ENCODE results near the gene PPP2R5D.
"Not testable (repeated sequence)": the region's sequence is repeated elsewhere in the genome, so short reads cannot be mapped to it uniquely, and the experiment has no call there.

The PPP2R5D gene

GRCh38 chr6:42939810-42940167 lies 44.6 kb upstream of the PPP2R5D start:
- no peak for TF ChIP-seq CTCF (IDR thresholded peaks at IDR 0.05; ENCODE audit: low read length, missing control alignments)
- DNase-seq (ENCODE audit: low read depth): no peak
- H3K4me3 ChIP-seq (replicated peaks; ENCODE audit: low read depth, low read length): no peak overlapping the region

GRCh38 chr6:42940493-42941045 lies 43.8 kb upstream of the PPP2R5D start:
- TF ChIP-seq CTCF (IDR thresholded peaks at IDR 0.05; ENCODE audit: low read length, missing control alignments): no peak
- no peak for DNase-seq (ENCODE audit: low read depth)
- no peak overlapping the region for H3K4me3 ChIP-seq (replicated peaks; ENCODE audit: low read depth, low read length)

GRCh38 chr6:42941356-42941755 lies 43.0 kb upstream of the PPP2R5D start:
- H3K4me3 ChIP-seq (replicated peaks; ENCODE audit: low read depth, low read length); DNase-seq (ENCODE audit: low read depth): not testable (repeated sequence)

- no peak for TF ChIP-seq CTCF (IDR thresholded peaks at IDR 0.05; ENCODE audit: low read length, missing control alignments)
- DNase-seq (ENCODE audit: low read depth): no peak
- H3K4me3 ChIP-seq (replicated peaks; ENCODE audit: low read depth, low read length): no peak overlapping the region
These were observed 41.9 kb upstream of the PPP2R5D start for GRCh38 chr6:42942444-42942843.

- DNase-seq (ENCODE audit: low read depth): no peak
- no peak overlapping the region for H3K4me3 ChIP-seq (replicated peaks; ENCODE audit: low read depth, low read length)
- no peak for TF ChIP-seq CTCF (IDR thresholded peaks at IDR 0.05; ENCODE audit: low read length, missing control alignments)
These were observed 36.4 kb upstream of the PPP2R5D start for GRCh38 chr6:42947950-42948349.

- TF ChIP-seq CTCF (IDR thresholded peaks at IDR 0.05; ENCODE audit: low read length, missing control alignments): no peak
- no peak overlapping the region for H3K4me3 ChIP-seq (replicated peaks; ENCODE audit: low read depth, low read length)
- no peak for DNase-seq (ENCODE audit: low read depth)
These were observed 32.0 kb upstream of the PPP2R5D start for GRCh38 chr6:42952389-42952788.

GRCh38 chr6:42954405-42954804 lies 30.0 kb upstream of the PPP2R5D start:
- DNase-seq (ENCODE audit: low read depth); H3K4me3 ChIP-seq (replicated peaks; ENCODE audit: low read depth, low read length): not testable (repeated sequence)

GRCh38 chr6:42958125-42958524 lies 26.2 kb upstream of the PPP2R5D start:
- TF ChIP-seq CTCF (IDR thresholded peaks at IDR 0.05; ENCODE audit: low read length, missing control alignments): no peak
- peak; percentile 22 for DNase-seq (ENCODE audit: low read depth)

More at GRCh38 chr6:42958125-42958524, 26.2 kb upstream of the PPP2R5D start:
- no peak overlapping the region for H3K4me3 ChIP-seq (replicated peaks; ENCODE audit: low read depth, low read length)
